ENCODE measurements around the gene TYK2. TPM values are rescaled to one million over a fixed set of nuclear protein-coding genes. Genes with fewer than 3 reads are reported as not detected.

The TYK2 gene
- total and polyA plus RNA-seq, 9 of the 15 experiments (the other 6 are each of a cell fraction or from before 2014, with no cell fraction given), result 15.0 to 182 (median 85.9) TPM

DNA sequence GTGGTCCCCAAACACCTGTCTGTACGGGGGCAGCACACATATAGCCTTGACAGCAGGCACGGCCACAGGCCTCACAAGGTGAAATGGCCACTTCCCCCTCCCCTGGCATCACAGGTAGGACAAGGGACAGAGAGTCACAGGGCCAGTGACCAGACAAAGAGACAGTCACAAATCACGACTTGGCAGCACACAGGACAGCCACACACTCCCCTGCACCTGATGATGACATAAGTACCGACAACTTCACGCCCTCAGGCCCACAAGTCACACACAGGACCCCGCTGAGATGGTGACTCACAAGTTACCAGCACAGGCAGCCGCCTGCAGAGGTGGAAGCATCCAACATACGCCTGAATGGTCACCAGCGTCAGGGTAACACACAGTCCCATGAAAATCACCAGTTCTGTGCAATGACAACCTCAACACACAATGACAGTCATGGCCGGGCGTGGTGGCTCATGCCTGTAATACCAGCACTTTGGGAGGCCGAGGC lies 16.5 kb downstream of the TYK2 start:
- no peak overlapping the region; a peak in 1 of 4 replicates for H3K9ac ChIP-seq (ENCODE audit: insufficient read depth in 1 of 2, low read depth in 2 of 2, low read length in 2 of 2)
- H3K27ac ChIP-seq (ENCODE audit: extremely low read depth, low read depth, low read length), result no peak overlapping the region
- CTCF ChIA-PET (ENCODE audit: low intra/inter-chr PET ratio), result no interaction called here
- POLR2A ChIA-PET, result no interaction called here
- no peak overlapping the region for H3K4me3 ChIP-seq
- H3K79me2 ChIP-seq (ENCODE audit: control insufficient read depth, insufficient read depth, low read length), result no peaks in the 10 kb centered on the region
- TF ChIP-seq ZC3H11A (IDR thresholded peaks at IDR 0.05; ENCODE audit: low read depth, low read length) (no peak), ZBTB33 (CRISPR knock-in tag; IDR thresholded peaks at IDR 0.05) (peak; percentile 73; the same call in 1 of the 2 replicates)
- TF ChIP-seq, protein P1, sequence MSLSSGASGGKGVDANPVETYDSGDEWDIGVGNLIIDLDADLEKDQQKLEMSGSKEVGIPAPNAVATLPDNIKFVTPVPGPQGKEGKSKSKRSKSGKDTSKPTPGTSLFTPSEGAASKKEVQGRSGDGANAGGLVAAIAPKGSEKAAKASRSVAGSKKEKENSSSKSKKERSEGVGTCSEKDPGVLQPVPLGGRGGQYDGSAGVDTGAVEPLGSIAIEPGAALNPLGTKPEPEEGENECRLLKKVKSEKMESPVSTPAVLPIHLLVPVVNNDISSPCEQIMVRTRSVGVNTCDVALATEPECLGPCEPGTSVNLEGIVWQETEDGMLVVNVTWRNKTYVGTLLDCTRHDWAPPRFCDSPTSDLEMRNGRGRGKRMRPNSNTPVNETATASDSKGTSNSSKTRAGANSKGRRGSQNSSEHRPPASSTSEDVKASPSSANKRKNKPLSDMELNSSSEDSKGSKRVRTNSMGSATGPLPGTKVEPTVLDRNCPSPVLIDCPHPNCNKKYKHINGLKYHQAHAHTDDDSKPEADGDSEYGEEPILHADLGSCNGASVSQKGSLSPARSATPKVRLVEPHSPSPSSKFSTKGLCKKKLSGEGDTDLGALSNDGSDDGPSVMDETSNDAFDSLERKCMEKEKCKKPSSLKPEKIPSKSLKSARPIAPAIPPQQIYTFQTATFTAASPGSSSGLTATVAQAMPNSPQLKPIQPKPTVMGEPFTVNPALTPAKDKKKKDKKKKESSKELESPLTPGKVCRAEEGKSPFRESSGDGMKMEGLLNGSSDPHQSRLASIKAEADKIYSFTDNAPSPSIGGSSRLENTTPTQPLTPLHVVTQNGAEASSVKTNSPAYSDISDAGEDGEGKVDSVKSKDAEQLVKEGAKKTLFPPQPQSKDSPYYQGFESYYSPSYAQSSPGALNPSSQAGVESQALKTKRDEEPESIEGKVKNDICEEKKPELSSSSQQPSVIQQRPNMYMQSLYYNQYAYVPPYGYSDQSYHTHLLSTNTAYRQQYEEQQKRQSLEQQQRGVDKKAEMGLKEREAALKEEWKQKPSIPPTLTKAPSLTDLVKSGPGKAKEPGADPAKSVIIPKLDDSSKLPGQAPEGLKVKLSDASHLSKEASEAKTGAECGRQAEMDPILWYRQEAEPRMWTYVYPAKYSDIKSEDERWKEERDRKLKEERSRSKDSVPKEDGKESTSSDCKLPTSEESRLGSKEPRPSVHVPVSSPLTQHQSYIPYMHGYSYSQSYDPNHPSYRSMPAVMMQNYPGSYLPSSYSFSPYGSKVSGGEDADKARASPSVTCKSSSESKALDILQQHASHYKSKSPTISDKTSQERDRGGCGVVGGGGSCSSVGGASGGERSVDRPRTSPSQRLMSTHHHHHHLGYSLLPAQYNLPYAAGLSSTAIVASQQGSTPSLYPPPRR (CRISPR knock-in tag; IDR thresholded peaks at IDR 0.05; ENCODE audit: borderline replicate concordance), result 0 out of 2 replicates have a peak, but pooled peaks have one; percentile 51
- H3K9me3 ChIP-seq (replicated peaks; ENCODE audit: control insufficient read depth, insufficient read depth, low read depth, low read length), result no peaks in the 10 kb centered on the region
- no peak for DNase-seq (ENCODE audit: extremely low read depth in 1 of 4, low spot score in 3 of 4)
- ATAC-seq, result no peak
- H2AFZ ChIP-seq (ENCODE audit: low read depth, low read length), result no peak overlapping the region
- WGBS (ENCODE audit: insufficient coverage, low coverage, missing lambda C conversion rate), result 84% methylated on average over 12 of the region's 12 CpGs
- intact Hi-C loops (cut with micrococcal nuclease), result no loop called here
- no peaks in the 10 kb centered on the region for H3K9me1 ChIP-seq (ENCODE audit: control insufficient read depth, insufficient read depth, low read length)
- H4K20me1 ChIP-seq (replicated peaks; ENCODE audit: control insufficient read depth, insufficient read depth, low read length), result no peaks in the 10 kb centered on the region
- H3K36me3 ChIP-seq (ENCODE audit: control insufficient read depth, insufficient read depth, low read length), result peaks cover 83% of the 10 kb centered on the region; the same call in 2 of the 3 replicates
- peaks cover 0 to 17% of the 10 kb centered on the region in 2 experiments; a peak in 1 of 5 replicates for H3K4me1 ChIP-seq (replicated peaks in 1 of 2; ENCODE audit: control insufficient read depth in 2 of 2, insufficient read depth in 2 of 2, low read length in 2 of 2)
- in situ Hi-C loops (cut with MboI), result no loop called here
- no peak for FAIRE-seq
- no peaks in the 10 kb centered on the region for H3K27me3 ChIP-seq (ENCODE audit: control insufficient read depth in 2 of 2, insufficient read depth in 2 of 2, low read length in 2 of 2)
- BruUV-seq (replicated peaks), result no TSS peak
- H3K4me2 ChIP-seq (ENCODE audit: insufficient read depth, low read length), result no peak overlapping the region

Measured in K562 (cell line).